GM18498 (cell line): ENCODE measurements around the gene SOS1.
A peak's percentile ranks its signal among the peaks of the same experiment; 100 is the strongest.

Experiments
- ATAC-seq: cut with Tn5 transposase; IDR thresholded peaks from one replicate; pipeline ENCODE4 v1.9.1; 2021; ENCODE audit warnings: mild to moderate bottlenecking, moderate library complexity; ENCODE audit not compliant: unreplicated experiment

Gene SOS1

DNA sequence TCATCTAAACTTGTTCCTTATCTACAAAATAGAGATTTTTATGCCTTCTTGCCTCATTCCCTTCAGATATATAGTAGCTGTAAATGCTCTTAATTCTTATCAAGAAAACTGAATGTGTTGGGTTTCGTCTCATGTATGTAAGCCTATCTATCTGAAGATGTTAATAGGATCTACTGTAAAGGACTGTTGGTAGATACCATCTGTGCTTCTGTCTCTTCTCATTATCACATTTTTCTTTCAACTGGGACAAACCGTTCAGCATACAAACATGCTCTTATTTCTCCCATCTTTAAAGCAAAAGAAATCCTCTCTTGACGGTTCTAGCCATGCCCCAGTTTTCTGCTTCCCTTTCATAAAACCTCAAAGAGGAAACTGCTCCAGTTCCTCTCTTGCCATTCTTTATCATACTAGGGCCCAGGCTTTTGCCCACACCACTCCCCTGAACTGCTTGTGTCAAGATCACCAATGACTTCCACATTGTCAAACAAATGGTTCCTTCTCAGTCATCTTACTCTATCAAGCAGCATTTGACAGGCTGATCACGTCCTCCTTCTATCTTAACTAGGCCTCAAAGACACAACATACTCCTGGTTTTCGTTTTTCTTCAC lies 142.5 kb downstream of the SOS1 start:
- ATAC-seq: no peak

DNA sequence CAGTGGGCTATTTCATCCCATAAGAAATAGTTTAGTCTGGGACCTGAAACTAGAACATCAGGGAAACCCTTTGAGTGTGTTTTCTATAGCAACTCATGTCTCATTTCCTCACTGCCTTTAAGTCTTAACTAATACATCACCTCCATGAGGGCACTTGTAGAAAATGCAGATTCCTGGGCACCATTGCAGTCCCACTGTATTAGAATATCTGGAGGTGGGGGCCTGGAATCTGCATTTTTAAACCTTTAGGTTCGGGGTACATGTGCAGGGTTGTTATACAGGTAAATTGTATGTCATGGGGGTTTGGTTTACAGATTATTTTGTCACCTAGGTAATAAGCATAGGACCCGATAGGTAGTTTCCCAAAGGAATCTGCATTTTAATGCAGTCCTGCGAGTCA lies 143.8 kb downstream of the SOS1 start:
- no peak for ATAC-seq

DNA sequence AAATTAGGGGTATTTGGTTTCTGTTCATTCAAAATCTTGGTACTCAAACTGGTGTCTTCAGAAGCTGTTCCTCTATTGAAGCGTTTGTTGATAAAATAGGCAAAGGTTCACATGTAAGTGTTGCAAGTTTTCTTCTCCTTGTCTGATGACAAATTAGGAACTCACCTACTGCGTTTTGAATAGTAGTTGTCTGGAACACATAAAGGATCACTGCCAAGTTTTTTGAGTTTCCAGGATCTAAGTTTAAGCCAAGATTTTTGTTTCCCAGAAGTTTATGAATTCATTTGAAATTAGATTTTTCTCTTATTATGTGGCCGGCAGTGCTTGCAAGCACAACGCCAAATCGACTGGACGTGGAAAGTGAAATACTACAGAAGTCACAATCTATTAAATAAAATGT lies 145.8 kb downstream of the SOS1 start:
- no peak for ATAC-seq

DNA sequence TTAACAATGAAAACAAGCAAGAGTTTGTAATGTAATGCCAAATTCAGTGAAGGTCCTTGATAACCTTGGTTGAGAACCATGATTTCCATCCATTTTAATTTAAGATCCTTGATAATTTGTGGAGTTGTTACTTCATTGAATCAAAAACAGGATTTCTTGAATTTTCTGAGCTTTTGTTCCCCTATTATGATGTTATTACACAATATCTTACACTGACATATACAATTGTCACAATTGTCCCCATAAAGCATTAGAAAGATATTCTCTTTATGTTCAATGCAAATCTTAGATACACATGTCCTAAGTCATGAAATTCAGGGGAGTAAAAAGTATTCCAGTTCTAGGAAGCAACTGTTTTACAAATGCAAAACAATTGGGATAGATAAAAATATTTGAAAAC lies 147.6 kb downstream of the SOS1 start:
- ATAC-seq: no peak

DNA sequence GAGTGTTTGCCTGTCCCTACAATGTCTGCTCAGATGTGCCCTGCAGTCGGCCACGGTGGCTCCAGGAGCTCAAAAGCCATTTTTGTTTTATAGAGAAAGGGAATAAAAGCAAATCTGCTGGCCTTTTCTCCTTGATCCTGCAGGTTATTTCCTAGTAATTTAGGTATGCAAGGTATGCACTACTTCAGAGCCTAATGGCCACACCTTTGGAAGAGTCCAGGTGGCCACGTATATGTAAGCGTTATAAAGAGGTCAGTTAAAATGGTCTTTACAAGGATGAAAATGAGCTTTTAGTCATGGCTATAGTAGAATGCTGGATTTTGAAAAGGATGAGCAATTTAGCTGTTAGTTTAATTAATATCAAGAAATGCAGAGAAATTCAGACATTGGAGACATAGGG lies 149.5 kb downstream of the SOS1 start:
- ATAC-seq: no peak

DNA sequence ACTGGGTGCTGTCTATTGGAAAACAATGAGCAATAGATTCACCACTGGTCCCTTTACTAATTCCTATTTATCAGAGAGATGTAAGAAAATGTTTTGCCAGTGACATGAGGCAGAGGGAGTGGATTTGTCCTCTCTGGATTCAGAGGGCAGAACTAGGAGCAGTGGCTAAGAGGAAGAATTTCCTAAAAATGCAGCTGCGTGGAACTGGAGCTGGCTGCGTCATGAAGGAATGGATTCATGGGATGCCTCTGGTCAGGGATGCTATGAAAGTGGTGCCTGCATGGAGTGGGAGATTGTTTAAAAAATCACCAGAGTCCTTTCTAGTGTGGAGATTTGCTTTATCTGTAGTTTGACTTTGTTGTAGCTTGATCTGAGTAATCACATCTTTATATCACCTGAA lies 152.8 kb downstream of the SOS1 start:
- ATAC-seq: no peak

DNA sequence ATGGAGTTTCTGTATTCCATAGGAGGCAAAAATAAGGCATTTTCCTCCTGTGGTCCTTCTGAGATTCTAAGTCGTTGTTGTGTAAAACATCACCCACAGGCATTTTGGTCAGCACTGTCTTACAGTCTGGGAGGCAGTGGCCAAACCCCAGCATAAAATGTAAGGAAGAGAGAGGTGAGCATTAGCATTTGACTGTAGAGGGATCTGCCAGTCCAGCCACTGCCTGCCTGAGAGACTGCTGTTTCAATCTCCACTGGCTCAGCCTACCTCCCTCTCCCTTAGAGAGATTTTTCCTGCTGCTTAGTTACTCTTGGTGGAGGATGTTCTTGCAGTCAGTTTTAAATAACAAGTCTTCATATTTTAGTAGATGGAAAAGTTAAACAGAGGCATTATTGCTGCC lies 154.2 kb downstream of the SOS1 start:
- ATAC-seq: no peak

DNA sequence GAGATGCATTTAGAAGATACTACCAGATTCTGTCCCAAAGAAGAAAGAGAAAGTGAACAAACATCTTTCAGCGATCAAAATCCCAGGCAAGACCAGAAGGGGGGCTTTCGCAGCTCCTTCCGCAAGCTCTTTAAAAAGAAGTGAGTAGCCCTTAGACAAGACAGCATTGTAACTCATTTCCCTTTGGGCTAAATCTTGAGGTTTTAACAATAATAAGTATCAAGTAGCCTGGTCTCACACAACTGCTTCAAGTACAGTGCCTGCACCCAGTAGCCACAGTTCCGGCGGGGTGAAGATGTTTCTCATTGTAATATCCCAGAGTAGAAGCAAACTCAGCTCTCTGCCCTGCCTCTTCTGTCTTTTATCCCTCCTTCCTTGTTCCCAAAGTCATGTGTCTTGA lies 154.8 kb downstream of the SOS1 start:
- no peak for ATAC-seq

DNA sequence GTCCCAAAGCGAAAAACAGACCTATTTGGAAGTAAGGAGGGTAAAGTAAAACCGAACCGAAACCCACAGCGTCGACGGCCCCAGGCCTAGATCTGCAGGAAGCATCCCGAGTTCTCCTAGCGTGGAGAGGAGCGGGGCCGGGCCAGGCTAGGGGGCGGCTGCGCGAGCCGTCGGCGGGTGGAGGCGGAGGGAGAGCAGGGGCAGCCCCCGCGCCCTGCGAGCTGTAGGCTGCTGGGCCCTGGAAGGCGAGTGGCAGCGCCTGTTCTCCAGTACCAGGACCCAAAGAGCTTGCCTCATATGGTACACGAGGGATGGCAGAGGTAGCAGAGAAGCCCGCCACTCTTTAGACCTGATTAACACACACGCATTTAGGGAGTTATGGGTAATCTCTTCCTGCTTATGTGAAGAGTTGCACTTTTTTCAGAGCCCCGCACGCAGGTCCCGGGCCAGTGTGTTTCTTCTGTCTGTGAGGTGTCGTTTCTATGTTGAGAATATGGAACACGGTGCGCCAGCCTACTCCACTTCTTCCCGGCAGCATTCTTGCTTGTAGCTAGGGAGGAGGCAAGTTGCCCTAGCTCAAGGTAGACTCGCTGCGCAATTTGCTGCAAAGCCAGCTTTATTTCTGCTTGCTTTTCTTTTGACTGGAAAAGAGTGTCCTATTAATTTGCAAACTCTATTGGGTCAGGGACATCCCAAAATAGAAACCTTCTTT lies 160.1 kb downstream of the SOS1 start:
- ATAC-seq: peak; percentile 15

DNA sequence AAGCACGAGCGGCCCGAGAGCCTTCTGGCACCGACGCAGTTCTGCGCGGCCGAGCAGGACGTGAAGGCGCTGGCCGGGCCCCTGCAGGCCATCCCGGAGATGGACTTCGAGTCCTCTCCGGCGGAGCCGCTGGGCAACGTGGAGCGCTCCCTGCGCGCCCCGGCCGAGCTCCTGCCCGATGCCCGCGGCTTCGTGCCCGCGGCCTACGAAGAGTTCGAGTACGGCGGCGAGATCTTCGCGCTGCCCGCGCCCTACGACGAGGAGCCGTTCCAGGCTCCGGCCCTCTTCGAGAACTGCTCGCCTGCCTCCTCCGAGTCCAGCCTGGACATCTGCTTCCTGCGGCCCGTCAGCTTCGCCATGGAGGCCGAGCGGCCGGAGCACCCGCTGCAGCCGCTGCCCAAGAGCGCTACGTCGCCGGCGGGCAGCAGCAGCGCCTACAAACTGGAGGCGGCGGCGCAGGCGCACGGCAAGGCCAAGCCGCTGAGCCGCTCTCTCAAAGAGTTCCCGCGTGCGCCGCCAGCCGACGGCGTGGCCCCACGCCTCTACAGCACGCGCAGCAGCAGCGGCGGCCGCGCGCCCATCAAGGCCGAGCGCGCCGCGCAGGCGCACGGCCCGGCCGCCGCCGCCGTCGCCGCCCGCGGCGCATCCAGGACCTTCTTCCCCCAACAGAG lies 160.8 kb downstream of the SOS1 start:
- ATAC-seq: peak; percentile 79

DNA sequence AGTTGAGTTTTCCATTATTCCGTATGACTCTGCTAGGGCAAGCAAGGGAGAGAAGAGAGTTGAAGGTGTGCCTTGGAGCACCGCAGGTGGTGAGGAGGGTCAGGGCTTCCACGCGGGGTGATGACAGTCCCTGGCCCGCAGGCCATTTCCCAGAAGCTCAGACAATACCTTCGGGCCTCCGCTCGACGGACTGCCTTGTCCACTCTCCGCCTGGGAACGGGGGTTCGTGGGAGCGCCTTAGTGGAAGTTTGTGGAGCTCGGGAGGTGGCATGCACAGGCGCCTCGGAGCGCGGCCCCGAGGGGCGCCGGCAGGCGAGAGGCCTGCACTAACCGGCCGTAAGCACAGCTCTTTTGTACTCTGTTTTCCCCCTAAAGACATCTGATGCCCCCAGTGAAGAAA lies 161.4 kb downstream of the SOS1 start:
- ATAC-seq: no peak

DNA sequence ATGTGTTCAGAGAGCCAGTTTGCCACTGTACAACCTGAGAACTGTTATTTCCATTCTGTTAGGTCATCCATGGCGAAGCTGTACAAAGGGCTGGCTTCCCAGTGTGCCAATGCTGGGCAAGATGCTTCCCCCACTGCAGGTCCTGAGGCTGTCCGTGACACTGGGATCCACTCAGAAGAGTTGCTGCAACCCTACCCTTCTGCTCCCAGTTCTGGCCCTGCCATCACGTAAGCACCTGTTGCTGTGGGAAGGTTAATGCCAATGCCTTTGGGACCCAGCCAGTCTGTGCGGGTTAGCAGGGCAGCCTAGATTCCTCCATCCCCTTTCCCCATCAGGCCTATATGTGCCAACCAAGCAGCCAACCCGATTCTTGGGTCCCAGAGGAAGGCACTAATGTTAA lies 162.9 kb downstream of the SOS1 start:
- no peak for ATAC-seq

DNA sequence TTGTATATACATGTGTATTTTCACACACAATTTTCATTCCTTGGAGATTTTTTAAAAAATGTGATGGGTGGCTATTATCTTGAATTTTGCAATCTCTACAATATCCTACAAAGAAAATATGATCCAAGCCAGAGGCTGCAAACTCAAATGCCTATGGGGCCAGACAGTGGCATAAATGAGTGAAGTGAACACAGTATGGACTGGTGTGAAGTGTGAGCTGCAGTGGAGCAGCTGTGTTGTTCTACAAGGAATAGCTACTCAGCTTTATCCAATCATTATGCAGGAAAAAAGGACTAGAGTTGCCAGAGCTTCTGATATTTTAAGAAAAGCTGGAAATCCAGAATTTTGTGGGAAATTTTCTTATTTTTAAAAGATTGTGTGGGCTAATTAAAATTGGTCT lies 169.1 kb downstream of the SOS1 start:
- ATAC-seq: no peak

DNA sequence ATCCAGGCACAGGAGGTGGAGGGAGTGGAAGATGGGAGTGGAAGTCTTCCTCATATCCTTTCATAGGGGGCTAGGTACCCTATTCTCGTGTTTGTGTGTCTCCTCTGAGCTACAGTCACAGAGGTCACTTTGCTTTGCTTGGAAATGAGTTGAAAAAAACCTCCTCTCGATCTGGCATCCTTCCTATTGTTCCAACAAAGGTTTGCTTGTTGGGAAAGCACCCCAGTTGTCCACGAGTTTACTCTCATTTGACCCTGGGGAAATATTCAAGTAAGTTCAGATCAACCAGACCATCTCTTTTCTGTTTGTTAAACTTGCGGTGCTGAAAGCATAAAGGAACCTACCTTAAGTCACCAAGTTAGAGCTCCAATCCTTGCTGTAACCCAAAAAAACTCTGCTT lies 171.9 kb downstream of the SOS1 start:
- no peak for ATAC-seq

DNA sequence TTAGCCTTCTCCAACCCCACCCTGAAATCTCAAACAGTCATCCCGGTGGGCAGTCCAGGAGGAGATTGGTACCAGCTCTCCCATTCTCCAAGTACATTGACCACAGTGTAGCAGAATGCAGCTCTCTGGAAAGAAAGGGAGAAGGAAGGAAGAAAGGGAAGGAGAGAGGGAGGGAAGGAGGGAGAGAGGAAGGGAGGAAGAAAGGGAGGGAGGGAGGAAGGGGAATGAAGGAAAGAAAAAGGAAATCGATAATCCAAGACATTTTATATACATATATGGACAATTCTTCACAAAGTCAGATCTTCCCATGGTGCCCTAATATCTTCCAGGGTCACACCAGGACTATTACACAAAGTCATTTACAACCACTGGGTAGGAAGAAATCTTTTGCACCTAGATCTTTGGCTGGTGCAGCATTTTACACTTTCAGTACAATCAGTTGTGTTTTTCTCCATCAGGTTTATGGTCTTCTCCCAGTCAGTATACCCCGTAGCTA lies 172.4 kb downstream of the SOS1 start:
- ATAC-seq: no peak

DNA sequence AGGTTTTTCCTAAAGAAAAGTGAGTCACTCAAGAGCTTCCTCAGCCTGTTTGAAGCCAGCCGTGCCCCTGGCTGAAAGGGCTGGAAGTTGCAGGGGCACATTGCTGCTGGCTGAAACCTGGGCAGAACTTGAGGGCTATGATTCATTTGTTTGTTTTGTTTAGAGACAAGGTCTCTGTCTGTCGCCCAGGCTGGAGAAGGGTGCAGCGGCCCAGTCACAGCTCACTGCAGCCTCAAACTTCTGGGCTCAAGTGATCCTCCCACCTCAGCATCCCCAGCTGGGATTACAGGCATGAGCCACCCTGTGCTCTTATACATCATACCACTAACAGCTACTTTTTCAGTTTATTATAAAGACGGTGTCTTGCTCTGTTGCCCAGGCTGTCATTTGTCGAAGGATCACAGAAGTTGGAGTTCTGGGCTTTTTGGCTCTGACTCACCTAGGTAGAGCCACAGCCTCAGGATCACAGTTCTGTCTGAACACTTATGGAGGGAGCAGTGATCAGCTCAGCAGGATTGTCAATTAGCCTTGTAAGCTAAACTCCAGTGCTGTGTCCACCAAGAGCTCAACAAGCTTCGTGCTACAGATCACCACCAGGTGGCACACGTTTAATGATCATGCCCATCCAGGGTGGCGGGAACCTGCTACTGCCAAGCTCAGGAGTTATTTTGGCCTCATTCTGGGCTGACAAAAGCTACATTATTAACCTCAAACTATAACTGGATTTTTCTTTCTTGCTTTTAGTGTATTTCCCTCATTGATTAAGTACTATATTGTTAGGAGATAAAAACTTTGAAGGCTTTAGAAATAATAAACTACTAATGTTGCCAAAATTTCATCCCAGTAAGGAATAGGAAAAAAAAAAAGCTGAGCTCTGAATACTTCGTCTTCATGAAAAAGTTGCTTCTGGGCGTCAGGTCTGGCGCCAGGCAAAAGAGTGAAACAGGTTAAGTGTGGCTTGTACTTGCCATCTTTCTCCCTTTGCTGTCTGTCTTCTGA lies 173.3 kb downstream of the SOS1 start:
- peak; percentile 74 for ATAC-seq

DNA sequence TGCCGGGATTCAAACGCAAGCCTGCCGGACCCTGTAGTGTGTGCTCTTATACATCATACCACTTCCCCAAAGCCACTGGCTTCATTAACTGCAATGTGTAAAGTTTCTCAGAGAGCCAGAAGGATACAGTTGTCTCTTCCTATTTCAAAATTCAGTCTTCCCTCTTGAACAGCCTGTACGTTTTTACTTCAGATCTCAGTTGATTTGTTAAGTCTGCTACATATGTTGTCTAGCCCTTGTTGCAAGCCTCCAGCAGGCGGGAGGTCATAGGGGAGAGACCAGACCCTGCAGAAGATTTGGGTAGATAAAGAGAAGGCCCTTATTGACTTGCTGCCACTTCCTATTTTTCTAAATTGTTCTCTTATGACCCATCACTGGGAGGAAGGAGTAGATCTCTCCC lies 174.9 kb downstream of the SOS1 start:
- no peak for ATAC-seq

DNA sequence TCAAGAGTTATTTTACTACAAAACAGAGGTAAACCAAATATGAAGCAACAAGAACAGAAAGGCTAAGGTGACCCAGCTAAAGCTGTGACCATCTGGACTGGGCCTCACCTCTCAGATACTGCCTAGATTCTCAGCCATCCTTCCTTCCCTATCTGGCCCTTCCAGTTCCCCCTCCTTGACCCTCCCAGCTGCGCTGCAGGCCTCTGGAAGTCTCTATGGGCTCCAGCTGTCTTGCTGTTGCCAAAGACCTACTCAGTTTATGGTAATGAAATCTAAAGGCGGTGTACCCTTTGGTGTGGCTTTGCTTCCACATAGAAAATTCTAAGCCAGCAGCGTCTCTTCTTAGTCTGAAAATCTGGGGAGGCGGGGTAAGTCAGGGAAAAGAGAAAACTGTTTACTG lies 175.5 kb downstream of the SOS1 start:
- no peak for ATAC-seq

DNA sequence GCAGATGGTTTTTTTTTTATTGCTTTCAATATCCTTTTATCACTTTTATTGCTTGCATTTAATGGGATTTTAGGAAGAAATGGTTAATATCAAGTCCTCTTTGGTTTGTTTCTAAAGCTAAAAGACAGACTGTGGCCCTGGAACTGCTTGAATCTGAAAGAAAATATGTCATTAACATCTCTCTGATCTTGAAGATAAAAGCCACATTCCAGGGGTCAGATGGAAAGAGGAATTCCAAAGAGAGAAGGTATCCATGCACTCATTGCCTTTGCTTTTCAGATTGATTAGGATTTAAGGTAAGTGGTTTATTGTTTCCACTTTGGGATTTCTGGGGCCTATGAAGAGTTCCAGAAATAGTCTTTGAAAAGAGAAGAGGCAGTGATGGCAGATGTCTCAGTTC lies 177.1 kb downstream of the SOS1 start:
- ATAC-seq: no peak

DNA sequence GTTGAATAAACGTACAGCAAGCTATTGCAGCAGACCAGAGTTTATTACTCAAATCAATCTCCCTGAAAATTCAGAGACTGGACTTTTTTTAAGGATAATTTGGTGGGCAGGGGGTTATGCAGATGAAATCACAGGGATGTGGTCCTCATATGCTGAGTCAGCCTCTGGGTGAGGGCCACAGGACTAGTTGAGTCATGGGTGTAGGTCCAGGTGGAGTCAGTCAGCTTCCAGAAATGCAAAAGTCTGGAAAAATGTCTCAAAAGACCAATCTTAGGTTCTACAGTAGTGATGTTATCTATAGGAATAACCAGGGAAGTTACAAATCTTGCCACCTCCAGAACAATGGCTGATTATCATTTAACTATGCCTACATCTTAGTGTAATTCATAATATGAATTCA lies 180.1 kb downstream of the SOS1 start:
- no peak for ATAC-seq

DNA sequence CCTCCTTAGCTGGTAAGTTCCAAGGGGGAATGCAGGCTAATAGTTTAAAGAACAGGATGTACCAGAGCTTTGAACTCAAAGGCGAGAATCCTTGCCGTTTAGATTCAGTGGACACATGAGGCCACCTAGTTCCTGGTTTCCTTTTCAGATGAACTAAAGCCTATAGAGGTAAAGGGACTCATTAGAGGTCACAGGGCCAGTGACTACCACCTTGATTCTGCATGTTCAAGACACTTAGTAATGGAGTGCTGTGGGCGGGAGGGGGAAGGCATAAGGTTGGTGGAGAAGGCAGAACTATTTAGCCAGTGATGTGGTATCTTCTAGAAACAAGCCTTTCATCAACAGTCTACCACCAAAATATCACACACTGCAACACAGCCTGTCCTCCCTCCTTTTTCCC lies 183.3 kb downstream of the SOS1 start:
- ATAC-seq: no peak
